ENCODE measurements around the gene SLC9A3. TPM values are rescaled to one million over a fixed set of nuclear protein-coding genes. Genes with fewer than 3 reads are reported as not detected.
"Not testable (repeated sequence)": the region's sequence is repeated elsewhere in the genome, so short reads cannot be mapped to it uniquely, and the experiment has no call there.

Gene SLC9A3
- total RNA-seq, 1 donor, result 1.8 TPM

GRCh38 chr5:566636-567309 lies 42.5 kb upstream of the SLC9A3 start:
- TF ChIP-seq CTCF (IDR thresholded peaks at IDR 0.05; ENCODE audit: insufficient read depth, low read length), result no peak
- no peak overlapping the region for H3K4me3 ChIP-seq (ENCODE audit: low read depth, low read length)
- no peak for DNase-seq (ENCODE audit: low read depth)

DNA sequence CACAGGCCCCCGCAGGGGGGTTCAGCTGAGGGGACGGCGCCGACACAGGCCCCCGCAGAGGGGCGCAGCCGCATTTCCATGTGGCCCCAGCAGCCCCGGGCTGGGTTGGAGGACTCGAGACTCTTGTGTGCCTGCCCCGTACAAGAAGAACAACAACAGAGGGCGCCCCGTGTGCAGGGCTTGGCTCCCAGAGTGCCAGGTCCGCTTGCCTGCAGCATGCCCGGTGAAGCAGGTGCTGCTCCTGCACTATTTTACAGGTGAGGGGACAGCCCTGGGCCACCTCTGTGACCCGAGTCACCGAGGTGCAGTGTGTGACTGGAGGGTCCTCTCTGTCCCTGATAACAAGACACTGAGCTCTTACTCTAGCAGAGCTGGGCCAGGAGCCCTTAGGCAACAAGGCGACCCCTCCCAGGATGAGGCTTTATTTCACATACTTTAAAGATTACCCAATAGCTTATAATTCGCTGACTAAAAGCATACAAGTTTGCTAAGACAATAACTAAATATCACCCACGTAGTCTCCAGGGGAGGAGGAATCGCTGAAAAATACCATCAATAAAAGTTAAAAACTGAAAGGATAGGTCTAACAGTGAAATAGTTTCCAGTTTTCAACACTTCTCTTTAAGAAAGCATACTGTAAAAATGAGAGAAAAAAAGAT lies 41.7 kb upstream of the SLC9A3 start:
- no peak for TF ChIP-seq CTCF (IDR thresholded peaks at IDR 0.05; ENCODE audit: insufficient read depth, low read length)
- DNase-seq (ENCODE audit: low read depth), result peak; percentile 22
- H3K4me3 ChIP-seq (ENCODE audit: low read depth, low read length), result no peak overlapping the region

DNA sequence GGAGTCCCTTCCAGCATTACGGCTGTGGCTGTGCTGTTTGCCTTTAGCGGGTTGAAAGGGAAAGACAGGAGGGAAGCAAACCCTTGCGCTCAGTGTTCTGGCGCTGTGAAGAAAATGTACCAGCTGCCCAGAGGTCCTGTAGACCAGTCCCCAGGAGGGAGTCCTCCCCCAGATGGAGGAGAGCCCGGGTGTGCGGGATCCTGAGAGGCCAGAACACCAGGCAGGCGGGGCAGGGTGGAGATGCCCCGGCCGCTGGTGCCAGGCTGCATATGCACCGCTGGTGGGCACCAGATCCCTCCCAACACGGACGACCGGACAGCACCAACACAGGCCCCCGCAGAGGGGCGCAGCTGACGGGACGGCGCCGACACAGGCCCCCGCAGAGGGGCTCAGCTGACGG lies 37.2 kb upstream of the SLC9A3 start:
- H3K4me3 ChIP-seq (ENCODE audit: low read depth, low read length), result no peak overlapping the region
- DNase-seq (ENCODE audit: low read depth), result no peak
- no peak for TF ChIP-seq CTCF (IDR thresholded peaks at IDR 0.05; ENCODE audit: insufficient read depth, low read length)

DNA sequence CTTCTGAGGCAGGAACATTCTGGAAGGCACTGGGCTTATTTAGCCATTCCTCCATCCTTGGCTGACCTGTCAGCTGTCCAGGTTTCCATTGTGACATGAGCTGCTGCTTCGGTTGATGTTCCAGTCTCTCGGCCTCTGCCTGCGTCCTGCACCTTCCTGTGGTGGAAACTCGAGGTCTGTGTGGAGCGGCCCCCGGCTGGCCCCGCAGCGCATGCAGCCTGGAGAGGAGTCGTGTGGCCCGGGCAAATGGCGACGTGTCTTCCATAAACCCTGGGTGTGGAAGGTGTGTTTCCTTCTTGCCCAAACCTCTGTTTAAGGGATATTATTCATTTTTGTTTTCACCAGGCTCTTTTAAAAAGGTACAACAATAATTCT lies 36.5 kb upstream of the SLC9A3 start:
- TF ChIP-seq CTCF (IDR thresholded peaks at IDR 0.05; ENCODE audit: insufficient read depth, low read length), result no peak
- DNase-seq (ENCODE audit: low read depth), result no peak
- H3K4me3 ChIP-seq (ENCODE audit: low read depth, low read length), result no peak overlapping the region

DNA sequence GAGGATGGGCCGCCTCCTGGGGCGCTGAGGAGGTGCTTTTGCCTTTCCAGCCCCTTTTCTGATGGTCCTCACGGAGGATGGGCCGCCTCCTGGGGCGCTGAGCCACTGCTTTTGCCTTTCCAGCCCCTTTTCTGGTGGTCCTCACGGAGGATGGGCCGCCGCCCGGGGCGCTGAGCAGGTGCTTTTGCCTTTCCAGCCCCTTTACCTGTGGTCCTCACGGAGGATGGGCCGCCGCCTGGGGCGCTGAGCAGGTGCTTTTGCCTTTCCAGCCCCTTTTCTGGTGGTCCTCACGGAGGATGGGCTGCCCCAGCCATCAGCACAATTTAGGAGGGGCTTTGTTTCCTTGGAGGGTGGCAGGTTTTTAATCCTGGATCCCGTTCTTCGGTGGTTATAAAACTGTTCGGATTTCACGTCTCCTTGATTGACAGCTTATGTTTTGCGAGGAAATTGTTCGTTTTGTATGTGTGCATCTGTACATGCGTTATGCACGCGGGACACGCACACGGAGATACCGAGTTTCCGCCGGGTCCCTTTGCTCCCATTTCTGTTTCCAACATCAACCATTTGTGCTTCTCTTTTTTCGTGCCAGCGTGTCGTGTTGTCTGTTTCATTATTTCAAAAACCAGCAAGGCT lies 34.7 kb upstream of the SLC9A3 start:
- H3K4me3 ChIP-seq (ENCODE audit: low read depth, low read length), result no peak overlapping the region

GRCh38 chr5:558326-558725 lies 34.1 kb upstream of the SLC9A3 start:
- no peak for TF ChIP-seq CTCF (IDR thresholded peaks at IDR 0.05; ENCODE audit: insufficient read depth, low read length)
- H3K4me3 ChIP-seq (ENCODE audit: low read depth, low read length), result no peak overlapping the region
- DNase-seq (ENCODE audit: low read depth), result no peak

More for the DNA sequence above, 34.7 kb upstream of the SLC9A3 start:
- no peak for DNase-seq (ENCODE audit: low read depth)
- no peak for TF ChIP-seq CTCF (IDR thresholded peaks at IDR 0.05; ENCODE audit: insufficient read depth, low read length)

GRCh38 chr5:557917-558316 lies 33.7 kb upstream of the SLC9A3 start:
- not testable (repeated sequence) for DNase-seq (ENCODE audit: low read depth); H3K4me3 ChIP-seq (ENCODE audit: low read depth, low read length)
